VCaP (cell line): ENCODE measurements around the gene E2F4.

Experiments used
- H3K27ac ChIP-seq: fragments of 450-650 bp; 2 replicates; pipeline ENCODE4 v1.5.1; 2017
- CTCF ChIP-seq: fragments of 450-650 bp; conservative IDR thresholded peaks from 2 replicates; pipeline ENCODE4 v1.5.1; 2017; ENCODE audit warnings: mild to moderate bottlenecking, moderate library complexity

The E2F4 gene

GRCh38 chr16:67166110-67166547 lies 25.8 kb upstream of the E2F4 start:
- no peak for TF ChIP-seq CTCF

GRCh38 chr16:67166598-67167168 lies 25.3 kb upstream of the E2F4 start:
- H3K27ac ChIP-seq, result no peak overlapping the region
- TF ChIP-seq CTCF, result no peak

More at GRCh38 chr16:67166110-67166547, 25.8 kb upstream of the E2F4 start:
- H3K27ac ChIP-seq, result no peak overlapping the region

GRCh38 chr16:67167588-67167987 lies 24.4 kb upstream of the E2F4 start:
- H3K27ac ChIP-seq, result no peak overlapping the region
- TF ChIP-seq CTCF, result no peak

GRCh38 chr16:67169011-67169451 lies 22.9 kb upstream of the E2F4 start:
- no peak overlapping the region for H3K27ac ChIP-seq
- TF ChIP-seq CTCF, result no peak

- TF ChIP-seq CTCF, result no peak
- no peak overlapping the region for H3K27ac ChIP-seq
Observed at GRCh38 chr16:67169642-67170167, 22.2 kb upstream of the E2F4 start.

- no peak for TF ChIP-seq CTCF
- no peak within 1 kb of the TSS for H3K27ac ChIP-seq
Observed at GRCh38 chr16:67170168-67170948, 21.6 kb upstream of the E2F4 start, which contains the start of gene NOL3. Gene NOL3, plus strand, starts transcription at chr16:67170538.

GRCh38 chr16:67170949-67171649 lies 20.9 kb upstream of the E2F4 start:
- H3K27ac ChIP-seq, result no peak overlapping the region
- TF ChIP-seq CTCF, result no peak
